Fibroblast of lung (primary cell): Measurements from ENCODE around the gene TEX52. TPM values are rescaled to one million over a fixed set of nuclear protein-coding genes. Genes with fewer than 3 reads are reported as not detected.

Experiments used
- DNase-seq, 2 donors: peaks; one replicate each; pipeline versions ENCODE4 v3.0.0 to v3.0.0-alpha.2; 2010; ENCODE audit warnings: low read depth in 2 of 2
- H2AFZ ChIP-seq: 2 replicates; pipeline ENCODE4 v1.5.1; 2012; ENCODE audit warnings: low read length, control low read depth, inconsistent platforms
- H3K27ac ChIP-seq: 2 replicates; pipeline ENCODE4 v1.5.1; 2011; ENCODE audit warnings: low read length, control low read depth; ENCODE audit not compliant: insufficient read depth
- H3K27me3 ChIP-seq: 2 replicates; pipeline ENCODE4 v1.5.1; 2011; ENCODE audit warnings: mild to moderate bottlenecking, low read length; ENCODE audit not compliant: control insufficient read depth, insufficient read depth
- H3K36me3 ChIP-seq: 2 replicates; pipeline ENCODE4 v1.5.1; 2011; ENCODE audit warnings: low read length; ENCODE audit not compliant: control insufficient read depth, insufficient read depth
- H3K4me1 ChIP-seq: 2 replicates; pipeline ENCODE4 v1.5.1; 2011; ENCODE audit warnings: low read length; ENCODE audit not compliant: control insufficient read depth, insufficient read depth; ENCODE audit errors: extremely low read depth
- H3K4me2 ChIP-seq: 2 replicates; pipeline ENCODE4 v1.5.1; 2011; ENCODE audit warnings: low read length, control low read depth; ENCODE audit not compliant: insufficient read depth; ENCODE audit errors: extremely low read depth
- H3K4me3 ChIP-seq, 4 experiments: fragments of 200-600 bp in 1 of 4; sonication (generic) in 1 of 4; replicated peaks in 1 of 4; 2 replicates each; pipeline ENCODE4 v1.5.1; 2011 to 2016; ENCODE audit warnings: low read length in 4 of 4, low read depth in 3 of 4, mild to moderate bottlenecking in 3 of 4, control low read depth in 2 of 4, inconsistent platforms in 1 of 4, mixed read lengths in 1 of 4; ENCODE audit not compliant: insufficient read depth in 1 of 4; ENCODE audit errors: control extremely low read depth in 1 of 4
- H3K79me2 ChIP-seq: 2 replicates; pipeline ENCODE4 v1.5.1; 2012; ENCODE audit warnings: mild to moderate bottlenecking, low read length, inconsistent platforms; ENCODE audit not compliant: control insufficient read depth, insufficient read depth
- H3K9ac ChIP-seq: 2 replicates; pipeline ENCODE4 v1.5.1; 2011; ENCODE audit warnings: mild to moderate bottlenecking, low read length, control low read depth; ENCODE audit not compliant: insufficient read depth
- H3K9me3 ChIP-seq: 2 replicates; pipeline ENCODE4 v1.5.1; 2012; ENCODE audit warnings: low read depth, low read length; ENCODE audit not compliant: control insufficient read depth, insufficient read depth
- H4K20me1 ChIP-seq: 2 replicates; pipeline ENCODE4 v1.5.1; 2011; ENCODE audit warnings: low read length; ENCODE audit not compliant: control insufficient read depth, insufficient read depth; ENCODE audit errors: extremely low read depth
- EZH2 ChIP-seq: IDR thresholded peaks from 2 replicates; pipeline ENCODE4 v1.5.1; 2012; ENCODE audit warnings: low read length, control low read depth, mild to moderate bottlenecking; ENCODE audit errors: missing control alignments
- polyA plus RNA-seq, 2 donors: library from polyadenylated mRNA; depleted of rRNA in 1 of 2; stranded (reverse) in 1 of 2; unstranded in 1 of 2; fragments of >200 nt; gene quantifications; 2 replicates each; pipeline ENCODE4 v1.2.1, GENCODE V29; 2011 to 2012; ENCODE audit warnings: missing spikeins in 1 of 2
- total RNA-seq: library from RNA; depleted of rRNA; stranded (reverse); fragments of >200 nt; gene quantifications from 2 replicates; pipeline ENCODE4 v1.2.1, GENCODE V29; 2014
- TF ChIP-seq, protein P1 (sequence below), 2 donors: IDR thresholded peaks in 1 of 2; conservative IDR thresholded peaks in 1 of 2; 1 replicate in 1 of 2; 2 replicates in 1 of 2; pipeline ENCODE4 v1.5.1; 2011 to 2012; ENCODE audit warnings: low read length in 2 of 2, control low read depth in 1 of 2, inconsistent platforms in 1 of 2, low read depth in 1 of 2, mild to moderate bottlenecking in 1 of 2

TEX52 gene
- total and polyA plus RNA-seq, 2 donors (not counting 1 experiment from before 2014, with no cell fraction given), result not detected

DNA sequence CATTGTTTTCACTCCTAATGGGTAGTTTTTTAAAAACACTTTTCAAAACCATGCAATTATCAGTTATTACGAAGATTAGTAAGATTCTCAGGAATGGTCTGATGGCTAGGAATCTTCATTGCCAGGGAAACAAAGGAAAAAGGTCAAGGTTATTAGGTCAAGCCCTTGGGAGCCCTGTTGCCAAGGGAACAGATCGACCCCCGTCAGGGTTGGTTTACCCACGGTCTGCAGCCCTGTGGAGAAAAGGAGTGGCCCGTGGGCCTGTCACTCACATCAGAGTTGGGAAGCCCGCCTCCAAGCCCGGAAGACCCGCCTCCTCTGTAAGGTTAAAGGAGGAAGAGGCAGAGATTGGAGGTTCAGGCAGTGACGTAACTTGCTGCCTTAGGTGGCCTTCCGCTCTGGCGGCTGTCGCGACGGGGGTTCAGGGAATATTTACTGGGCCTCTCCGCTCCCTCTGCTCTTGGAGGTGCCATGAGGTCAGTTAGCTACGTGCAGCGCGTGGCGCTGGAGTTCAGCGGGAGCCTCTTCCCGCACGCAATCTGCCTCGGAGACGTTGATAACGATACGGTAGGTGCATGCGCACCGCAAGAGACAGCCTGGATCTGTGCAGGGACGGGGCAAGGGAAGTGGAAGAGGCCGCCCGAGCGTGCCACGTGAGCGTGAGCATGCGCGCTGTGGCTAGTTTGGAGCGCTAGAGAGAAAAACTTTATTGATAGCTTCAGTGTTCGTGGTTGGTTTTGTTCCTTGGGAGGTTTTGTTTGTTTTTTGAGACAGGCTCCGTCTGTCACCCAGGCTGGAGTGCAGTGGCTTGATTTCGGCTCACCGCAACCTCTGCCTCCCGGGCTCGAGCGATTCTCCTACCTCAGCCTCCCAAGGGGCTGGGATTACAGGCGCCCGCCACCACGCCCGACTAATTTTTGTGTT, 44.3 kb downstream of the TEX52 start, which contains the start of gene ITFG2:
TSS of gene ITFG2 (plus strand) at position 379 of the 924 bp plus-strand sequence. CDS start at position 472, 93 bp downstream.
- DNase-seq, result peak; percentile 98 to 99
- H3K27me3 ChIP-seq, result no peaks in the 10 kb centered on the region
- no peak for TF ChIP-seq EZH2
- TF ChIP-seq, protein P1, sequence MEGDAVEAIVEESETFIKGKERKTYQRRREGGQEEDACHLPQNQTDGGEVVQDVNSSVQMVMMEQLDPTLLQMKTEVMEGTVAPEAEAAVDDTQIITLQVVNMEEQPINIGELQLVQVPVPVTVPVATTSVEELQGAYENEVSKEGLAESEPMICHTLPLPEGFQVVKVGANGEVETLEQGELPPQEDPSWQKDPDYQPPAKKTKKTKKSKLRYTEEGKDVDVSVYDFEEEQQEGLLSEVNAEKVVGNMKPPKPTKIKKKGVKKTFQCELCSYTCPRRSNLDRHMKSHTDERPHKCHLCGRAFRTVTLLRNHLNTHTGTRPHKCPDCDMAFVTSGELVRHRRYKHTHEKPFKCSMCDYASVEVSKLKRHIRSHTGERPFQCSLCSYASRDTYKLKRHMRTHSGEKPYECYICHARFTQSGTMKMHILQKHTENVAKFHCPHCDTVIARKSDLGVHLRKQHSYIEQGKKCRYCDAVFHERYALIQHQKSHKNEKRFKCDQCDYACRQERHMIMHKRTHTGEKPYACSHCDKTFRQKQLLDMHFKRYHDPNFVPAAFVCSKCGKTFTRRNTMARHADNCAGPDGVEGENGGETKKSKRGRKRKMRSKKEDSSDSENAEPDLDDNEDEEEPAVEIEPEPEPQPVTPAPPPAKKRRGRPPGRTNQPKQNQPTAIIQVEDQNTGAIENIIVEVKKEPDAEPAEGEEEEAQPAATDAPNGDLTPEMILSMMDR (conservative IDR thresholded peaks at IDR 0.05 in 1 of 2, IDR thresholded peaks at IDR 0.05 in 1 of 2; ENCODE audit: low read depth in 1 of 2, low read length in 2 of 2), result no peak

DNA sequence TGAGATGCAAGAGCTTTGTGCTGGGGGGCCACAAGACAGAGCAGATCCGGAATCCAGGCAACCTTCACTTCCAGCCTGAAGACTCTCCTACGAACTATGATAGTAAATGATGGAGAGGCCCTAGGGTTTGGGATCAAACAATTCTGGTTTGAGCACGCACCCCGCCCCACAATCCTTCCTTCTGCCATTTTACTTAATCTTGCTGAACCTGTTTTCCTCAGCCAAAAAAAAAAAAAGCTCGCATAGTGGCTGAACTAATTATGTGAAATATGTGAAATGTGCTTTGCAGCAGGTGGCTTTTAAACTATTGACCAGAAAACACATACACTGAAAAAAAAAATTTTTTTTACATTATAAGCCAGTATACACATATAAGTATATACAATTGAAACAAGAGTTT, 45.0 kb downstream of the TEX52 start:
- no peak overlapping the region for H3K9ac ChIP-seq

More for the DNA sequence above, 44.3 kb downstream of the TEX52 start, which contains the start of gene ITFG2:
- Histone ChIP-seq H4K20me1 (no peaks in the 10 kb centered on the region), H3K27ac (peak within 1 kb of the TSS; percentile 81), H3K4me2 (peak within 1 kb of the TSS; percentile 96), H3K9ac (peak within 1 kb of the TSS; percentile 63), H3K4me3 (peak within 1 kb of the TSS; percentile 59 to 97 (median 78)), H2AFZ (peak within 1 kb of the TSS; percentile 81), H3K36me3 (peaks cover under 1% of the 10 kb centered on the region), H3K4me1 (no peaks in the 10 kb centered on the region), H3K9me3 (no peaks in the 10 kb centered on the region), H3K79me2 (peaks cover 12% of the 10 kb centered on the region)

DNA sequence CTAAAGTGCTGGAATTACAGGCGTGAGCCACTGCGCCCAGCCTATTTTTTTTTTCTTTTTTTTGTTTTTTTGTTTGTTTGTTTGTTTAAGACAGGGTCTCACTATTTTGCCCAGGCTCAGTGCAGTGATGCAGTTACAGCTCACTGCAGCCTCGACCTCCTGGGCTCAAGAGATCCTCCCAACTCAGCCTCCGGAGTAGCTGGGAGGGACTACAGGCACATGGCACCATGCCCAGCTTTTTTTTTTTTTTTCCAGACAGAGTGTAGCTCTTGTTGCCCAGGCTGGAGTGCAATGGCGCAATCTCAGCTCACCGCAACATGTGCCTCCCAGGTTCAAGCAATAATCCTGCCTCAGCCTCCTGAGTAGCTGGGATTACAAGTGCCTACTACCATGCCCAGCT, 50.1 kb downstream of the TEX52 start:
- Histone ChIP-seq H2AFZ (no peak overlapping the region), H3K27ac (no peak overlapping the region), H3K9ac (no peak overlapping the region), H3K27me3 (no peaks in the 10 kb centered on the region), H3K9me3 (no peaks in the 10 kb centered on the region), H3K4me1 (peaks cover 7% of the 10 kb centered on the region), H4K20me1 (no peaks in the 10 kb centered on the region), H3K36me3 (peaks cover 5% of the 10 kb centered on the region), H3K79me2 (no peaks in the 10 kb centered on the region), H3K4me2 (no peak overlapping the region), H3K4me3 (no peak overlapping the region)
- no peak for DNase-seq
- TF ChIP-seq EZH2, result no peak
- TF ChIP-seq, protein P1 (conservative IDR thresholded peaks at IDR 0.05 in 1 of 2, IDR thresholded peaks at IDR 0.05 in 1 of 2; ENCODE audit: low read depth in 1 of 2, low read length in 2 of 2), result no peak

More for the DNA sequence above, 45.0 kb downstream of the TEX52 start:
- H3K9me3 ChIP-seq, result no peaks in the 10 kb centered on the region
- DNase-seq, result no peak
- peak overlapping the region in 3 of 4 experiments; percentile 70 to 97 (median 85) for H3K4me3 ChIP-seq
- no peaks in the 10 kb centered on the region for H3K27me3 ChIP-seq
- TF ChIP-seq EZH2, result no peak
- TF ChIP-seq, protein P1 (conservative IDR thresholded peaks at IDR 0.05 in 1 of 2, IDR thresholded peaks at IDR 0.05 in 1 of 2; ENCODE audit: low read depth in 1 of 2, low read length in 2 of 2), result no peak
- H3K79me2 ChIP-seq, result peaks cover 12% of the 10 kb centered on the region
- H3K4me1 ChIP-seq, result no peaks in the 10 kb centered on the region
- no peaks in the 10 kb centered on the region for H4K20me1 ChIP-seq
- H2AFZ ChIP-seq, result no peak overlapping the region
- H3K27ac ChIP-seq, result no peak overlapping the region
- peak overlapping the region; percentile 26 for H3K4me2 ChIP-seq
- H3K36me3 ChIP-seq, result no peaks in the 10 kb centered on the region
